SK-N-SH (cell line): ENCODE results near the gene TRABD2A. TPM values are rescaled to one million over a fixed set of nuclear protein-coding genes. Genes with fewer than 3 reads are reported as not detected.

ENCODE experiments used
- CTCF ChIA-PET: fragments of 300-600, 350-600 bp; formaldehyde crosslinking; extraction: SDS; loops from one replicate; lab custom pipeline; 2021; lab: Yijun Ruan, JAX
- POLR2A ChIA-PET: fragments of 350-600 bp; sonication (Branson Sonifier 250); formaldehyde crosslinking; extraction: SDS; loops from one replicate; lab custom pipeline; 2020; ENCODE audit warnings: antibody characterized with exemption, inconsistent platforms; lab: Yijun Ruan, JAX
- DNase-seq: peaks from one replicate; pipeline ENCODE4 v3.0.0; 2012
- H2AFZ ChIP-seq: fragments of 200-600 bp; sonication (generic); 2 replicates; pipeline ENCODE4 v1.8.1; 2016; ENCODE audit warnings: antibody characterized with exemption, mild to moderate bottlenecking, low read depth
- H3F3A ChIP-seq: fragments of 200-600 bp; sonication (generic); replicated peaks from 2 replicates; pipeline ENCODE3; 2016; ENCODE audit warnings: antibody characterized with exemption, mild to moderate bottlenecking; ENCODE audit not compliant: insufficient read depth
- H3K27ac ChIP-seq, 2 experiments: fragments of 200-500 bp in 1 of 2; fragments of 200-600 bp in 1 of 2; sonication (Bioruptor generic) in 1 of 2; sonication (generic), shearing (Covaris generic) in 1 of 2; 2 replicates each; pipeline versions ENCODE4 v1.5.1 to v1.6.1; 2014 to 2016; ENCODE audit warnings: low read depth in 2 of 2, inconsistent platforms in 1 of 2, low read length in 1 of 2, mild to moderate bottlenecking in 1 of 2, mixed read lengths in 1 of 2
- H3K27me3 ChIP-seq: fragments of 200-600 bp; sonication (generic), shearing (Covaris generic); 2 replicates; pipeline ENCODE4 v1.6.1; 2016; ENCODE audit warnings: mixed run types; ENCODE audit not compliant: insufficient read depth
- H3K36me3 ChIP-seq, 2 experiments: fragments of 200-500 bp in 1 of 2; fragments of 200-600 bp in 1 of 2; sonication (Bioruptor generic) in 1 of 2; sonication (generic) in 1 of 2; replicated peaks in 1 of 2; 2 replicates each; pipeline versions ENCODE3 to v1.5.1; 2014 to 2016; ENCODE audit warnings: low read length in 1 of 2, mild to moderate bottlenecking in 1 of 2; ENCODE audit not compliant: insufficient read depth in 2 of 2, control insufficient read depth in 1 of 2
- H3K4me1 ChIP-seq, 2 experiments: fragments of 200-500 bp in 1 of 2; fragments of 200-600 bp in 1 of 2; sonication (Bioruptor generic) in 1 of 2; sonication (generic), shearing (Covaris generic) in 1 of 2; 2 replicates each; pipeline versions ENCODE4 v1.5.1 to v1.6.1; 2014 to 2016; ENCODE audit warnings: low read depth in 1 of 2, low read length in 1 of 2, mixed run types in 1 of 2; ENCODE audit not compliant: insufficient read depth in 2 of 2, control insufficient read depth in 1 of 2
- H3K4me2 ChIP-seq: fragments of 200-600 bp; sonication (generic), shearing (Covaris generic); 2 replicates; pipeline ENCODE4 v1.6.1; 2017; ENCODE audit warnings: mixed run types
- H3K4me3 ChIP-seq, 2 experiments: fragments of 200-500 bp in 1 of 2; fragments of 200-600 bp in 1 of 2; sonication (Bioruptor generic) in 1 of 2; sonication (generic), shearing (Covaris generic) in 1 of 2; 2 replicates each; pipeline versions ENCODE4 v1.5.1 to v1.8.1; 2014 to 2016; ENCODE audit warnings: low read depth in 2 of 2, inconsistent platforms in 1 of 2, low read length in 1 of 2, mild to moderate bottlenecking in 1 of 2, mixed read lengths in 1 of 2, moderate library complexity in 1 of 2
- H3K79me2 ChIP-seq: fragments of 200-600 bp; sonication (generic); 2 replicates; pipeline ENCODE4 v1.8.1; 2017; ENCODE audit warnings: mild to moderate bottlenecking; ENCODE audit not compliant: insufficient read depth
- H3K9ac ChIP-seq: fragments of 200-600 bp; sonication (generic); 2 replicates; pipeline ENCODE4 v1.6.1; 2017; ENCODE audit warnings: mixed run types
- H3K9me2 ChIP-seq: fragments of 200-600 bp; sonication (generic); 2 replicates; pipeline ENCODE4 v1.6.1; 2017; ENCODE audit warnings: mixed run types
- H3K9me3 ChIP-seq: fragments of 200-600 bp; sonication (generic); 2 replicates; pipeline ENCODE4 v1.6.1; 2017; ENCODE audit warnings: mixed run types, mild to moderate bottlenecking, moderate library complexity
- H4K20me1 ChIP-seq: fragments of 200-600 bp; sonication (generic); 2 replicates; pipeline ENCODE4 v1.6.1; 2017; ENCODE audit warnings: mild to moderate bottlenecking, mixed run types; ENCODE audit not compliant: insufficient read depth
- ELF1 ChIP-seq: IDR thresholded peaks from 2 replicates; pipeline ENCODE4 v1.4.0; 2012
- FOSL2 ChIP-seq: IDR thresholded peaks from 2 replicates; pipeline ENCODE4 v1.4.0; 2012; ENCODE audit warnings: low read depth, mild to moderate bottlenecking, moderate library complexity, borderline replicate concordance
- FOXJ3 ChIP-seq: sonication (generic); formaldehyde crosslinking; IDR thresholded peaks from 2 replicates; pipeline ENCODE4 v1.5.1; 2020; ENCODE audit warnings: mild to moderate bottlenecking, missing genetic modification reagents
- GABPA ChIP-seq: IDR thresholded peaks from 2 replicates; pipeline ENCODE4 v1.4.0; 2012; ENCODE audit warnings: low read depth, mild to moderate bottlenecking
- IRF3 ChIP-seq: fragments of 150-350 bp; IDR thresholded peaks from 2 replicates; pipeline ENCODE4 v1.6.1; 2016; ENCODE audit warnings: mild to moderate bottlenecking, low read depth, low read length
- MAX ChIP-seq: IDR thresholded peaks from 2 replicates; pipeline ENCODE4 v1.4.0; 2012; ENCODE audit warnings: low read depth
- MXI1 ChIP-seq: IDR thresholded peaks from 2 replicates; pipeline ENCODE4 v1.6.1; 2012; ENCODE audit warnings: mild to moderate bottlenecking, low read depth, low read length, improper control_type of control experiment
- PBX3 ChIP-seq: IDR thresholded peaks from 2 replicates; pipeline ENCODE4; 2012
- POLR2AphosphoS5 ChIP-seq: IDR thresholded peaks from 2 replicates; pipeline ENCODE4 v1.6.1; 2012; ENCODE audit warnings: low read depth, low read length
- RAD21 ChIP-seq: IDR thresholded peaks from 2 replicates; pipeline ENCODE4 v1.6.1; 2012; ENCODE audit warnings: mild to moderate bottlenecking, low read length
- RXRA ChIP-seq: IDR thresholded peaks from 2 replicates; pipeline ENCODE4 v1.4.0; 2012; ENCODE audit warnings: low read depth, mild to moderate bottlenecking, borderline replicate concordance
- SIN3A ChIP-seq: IDR thresholded peaks from 2 replicates; pipeline ENCODE4 v1.6.1; 2012; ENCODE audit warnings: low read depth, mild to moderate bottlenecking, low read length, moderate library complexity, borderline replicate concordance
- TCF12 ChIP-seq: IDR thresholded peaks from 2 replicates; pipeline ENCODE4 v1.4.0; 2012
- ZBTB33 ChIP-seq: IDR thresholded peaks from 2 replicates; pipeline ENCODE4 v1.4.0; 2012; ENCODE audit warnings: low read depth, borderline replicate concordance
- WGBS: methylation state at CpG from one replicate; pipeline ENCODE4 v1.1.6; 2017; ENCODE audit warnings: low lambda C conversion rate; 5-methylcytosine and 5-hydroxymethylcytosine counted together
- polyA plus RNA-seq, 3 experiments: library from polyadenylated mRNA; depleted of rRNA; stranded (reverse); fragments of >200 nt; gene quantifications; 2 replicates each; pipeline ENCODE4 v1.2.3, GENCODE V29; 2012

Gene TRABD2A
- polyA plus RNA-seq, 1 of the 3 experiments (the other 2 are of a cell fraction) = 3.0 TPM

GRCh38 chr2:84830758-84831500 lies 50.0 kb downstream of the TRABD2A start:
- Histone ChIP-seq H3K36me3 (no peaks in the 10 kb centered on the region), H3K4me2 (no peak overlapping the region), H3K4me1 (no peaks in the 10 kb centered on the region), H3F3A (no peaks in the 10 kb centered on the region), H4K20me1 (no peaks in the 10 kb centered on the region), H2AFZ (no peak overlapping the region), H3K9ac (no peak overlapping the region), H3K9me2 (no peaks in the 10 kb centered on the region), H3K27me3 (peaks cover 11% of the 10 kb centered on the region; the same call in 1 of the 2 replicates), H3K79me2 (no peaks in the 10 kb centered on the region), H3K4me3 (no peak overlapping the region), H3K27ac (no peak overlapping the region), H3K9me3 (no peaks in the 10 kb centered on the region)
- CTCF ChIA-PET = no interaction called here
- 47% methylated on average over 10 of the region's 10 CpGs for WGBS
- TF ChIP-seq FOSL2 (no peak), SIN3A (no peak), MXI1 (no peak), RXRA (no peak), PBX3 (no peak), ELF1 (no peak), RAD21 (no peak), POLR2AphosphoS5 (no peak), ZBTB33 (no peak), FOXJ3 (no peak), TCF12 (no peak)
- POLR2A ChIA-PET = no interaction called here
- DNase-seq = no peak

- H3K27me3 ChIP-seq = peaks cover 11% of the 10 kb centered on the region; the same call in 1 of the 2 replicates
- TF ChIP-seq IRF3 (no peak), MAX (no peak), GABPA (no peak), TCF12 (no peak)
- TF ChIP-seq, all 33 proteins: peak for 0
- Histone ChIP-seq H3K36me3 (no peaks in the 10 kb centered on the region), H3K4me3 (no peak overlapping the region), H3K27ac (no peak overlapping the region), H3K9me2 (no peaks in the 10 kb centered on the region), H3K9ac (no peak overlapping the region), H3K4me1 (no peaks in the 10 kb centered on the region), H3K9me3 (no peaks in the 10 kb centered on the region), H4K20me1 (no peaks in the 10 kb centered on the region), H3K4me2 (no peak overlapping the region), H2AFZ (no peak overlapping the region), H3K79me2 (no peaks in the 10 kb centered on the region), H3F3A (no peaks in the 10 kb centered on the region)
- CTCF ChIA-PET = no interaction called here
- DNase-seq = no peak
- POLR2A ChIA-PET = no interaction called here
- WGBS = 66% methylated on average over 11 of the region's 11 CpGs
Observed at GRCh38 chr2:84830095-84830494, 50.8 kb downstream of the TRABD2A start.
